RCC 7860 (cell line): ENCODE measurements around the gene LRBA.
A peak's percentile ranks its signal among the peaks of the same experiment; 100 is the strongest.
"Not testable (repeated sequence)": the region's sequence is repeated elsewhere in the genome, so short reads cannot be mapped to it uniquely, and the experiment has no call there.

Experiments used
- DNase-seq: peaks from one replicate; pipeline ENCODE4 v3.0.0-alpha.2; 2015; ENCODE audit warnings: low spot score
- FAIRE-seq: peaks from 2 replicates; lab custom pipeline; 2012; peaks lifted over from hg19 to GRCh38; lab: Jason Lieb, UNC

The LRBA gene

GRCh38 chr4:151022586-151022985, 7.5 kb upstream of the LRBA start:
- DNase-seq (no peak), FAIRE-seq (no peak)

GRCh38 chr4:151021637-151022334, 6.7 kb upstream of the LRBA start:
- DNase-seq: no peak
- FAIRE-seq: no peak

GRCh38 chr4:151015459-151016347, 619 bp upstream of the LRBA start:
- peak; percentile 33 for DNase-seq
- FAIRE-seq: no peak

GRCh38 chr4:151013944-151014343, 1.1 kb downstream of the LRBA start:
- no peak for DNase-seq
- FAIRE-seq: no peak

GRCh38 chr4:151013491-151013890, 1.6 kb downstream of the LRBA start:
- FAIRE-seq (no peak), DNase-seq (no peak)

- peak; percentile 8 for DNase-seq
- FAIRE-seq: no peak
Observed at GRCh38 chr4:151012820-151013219, 2.3 kb downstream of the LRBA start.

- no peak for FAIRE-seq
- DNase-seq: no peak
Observed at GRCh38 chr4:151012376-151012775, 2.7 kb downstream of the LRBA start.

GRCh38 chr4:151004222-151004621, 10.9 kb downstream of the LRBA start:
- DNase-seq: no peak
- no peak for FAIRE-seq

GRCh38 chr4:151000747-151001429, 14.2 kb downstream of the LRBA start:
- DNase-seq (no peak), FAIRE-seq (no peak)

- DNase-seq (no peak), FAIRE-seq (no peak)
Observed at GRCh38 chr4:150999086-150999485, 16.0 kb downstream of the LRBA start.

- no peak for DNase-seq
- no peak for FAIRE-seq
Observed at GRCh38 chr4:150997141-150997540, 17.9 kb downstream of the LRBA start.

GRCh38 chr4:150994721-150995120, 20.4 kb downstream of the LRBA start:
- DNase-seq (no peak), FAIRE-seq (no peak)

GRCh38 chr4:150993577-150993976, 21.5 kb downstream of the LRBA start:
- not testable (repeated sequence) for FAIRE-seq, DNase-seq

- DNase-seq (no peak), FAIRE-seq (no peak)
Observed at GRCh38 chr4:150990993-150991392, 24.1 kb downstream of the LRBA start.

GRCh38 chr4:150990250-150990649, 24.8 kb downstream of the LRBA start:
- DNase-seq (no peak), FAIRE-seq (no peak)

GRCh38 chr4:150988238-150988637, 26.8 kb downstream of the LRBA start:
- no peak for DNase-seq
- no peak for FAIRE-seq

- DNase-seq (no peak), FAIRE-seq (no peak)
Observed at GRCh38 chr4:150987204-150987603, 27.9 kb downstream of the LRBA start.

- DNase-seq (no peak), FAIRE-seq (no peak)
Observed at GRCh38 chr4:150986085-150986484, 29.0 kb downstream of the LRBA start.

- no peak for FAIRE-seq
- no peak for DNase-seq
Observed at GRCh38 chr4:150983851-150984250, 31.2 kb downstream of the LRBA start.

- FAIRE-seq: no peak
- DNase-seq: no peak
Observed at GRCh38 chr4:150982557-150983233, 32.4 kb downstream of the LRBA start.
